Measurements from ENCODE around the gene MAP3K10. TPM values are rescaled to one million over a fixed set of nuclear protein-coding genes. Genes with fewer than 3 reads are reported as not detected.
A peak's percentile ranks its signal among the peaks of the same experiment; 100 is the strongest.

MAP3K10 gene
- total and polyA plus RNA-seq, 2 donors from 2014 or later: 15.0 to 17.3 TPM

DNA sequence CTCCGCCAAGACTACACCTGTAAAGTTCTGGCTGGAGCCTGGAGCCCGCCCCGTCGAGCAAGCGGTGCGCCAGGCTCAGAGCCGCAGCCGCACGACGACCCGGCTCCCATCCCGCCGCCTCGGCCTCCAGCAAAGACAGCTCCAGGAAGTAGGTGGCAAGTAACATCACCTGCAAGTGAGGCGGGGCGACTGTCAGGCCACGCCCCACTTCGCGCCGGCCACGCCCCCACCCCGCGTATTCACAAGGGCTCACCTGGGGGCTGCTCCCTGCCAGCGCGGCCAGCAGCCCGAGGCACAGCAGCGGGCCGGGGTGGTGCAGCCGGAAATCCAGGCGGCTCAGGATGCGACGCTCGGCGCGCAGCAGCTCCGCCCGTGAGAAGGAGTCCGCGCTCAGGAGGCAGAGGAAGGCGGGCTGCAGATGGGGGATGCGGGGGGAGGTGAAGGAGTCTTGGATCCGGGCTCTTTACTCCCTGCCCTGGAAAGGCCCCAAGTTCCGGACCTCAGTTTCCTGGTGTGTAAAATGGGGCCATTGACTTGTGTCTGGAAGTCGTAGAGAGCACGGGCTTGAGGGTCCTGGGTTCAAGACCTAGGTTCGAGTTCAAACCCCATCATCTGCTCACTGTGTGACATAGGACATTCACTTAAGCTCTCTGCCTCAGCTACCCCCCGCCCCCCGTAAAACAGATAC lies 32.1 kb downstream of the MAP3K10 start:
- no peak overlapping the region for H3K4me3 ChIP-seq (ENCODE audit: low read length in 3 of 3)
- H3K36me3 ChIP-seq (ENCODE audit: control insufficient read depth in 2 of 3, insufficient read depth in 3 of 3, low read length in 3 of 3): no peaks in the 10 kb centered on the region
- TF ChIP-seq, protein P1, sequence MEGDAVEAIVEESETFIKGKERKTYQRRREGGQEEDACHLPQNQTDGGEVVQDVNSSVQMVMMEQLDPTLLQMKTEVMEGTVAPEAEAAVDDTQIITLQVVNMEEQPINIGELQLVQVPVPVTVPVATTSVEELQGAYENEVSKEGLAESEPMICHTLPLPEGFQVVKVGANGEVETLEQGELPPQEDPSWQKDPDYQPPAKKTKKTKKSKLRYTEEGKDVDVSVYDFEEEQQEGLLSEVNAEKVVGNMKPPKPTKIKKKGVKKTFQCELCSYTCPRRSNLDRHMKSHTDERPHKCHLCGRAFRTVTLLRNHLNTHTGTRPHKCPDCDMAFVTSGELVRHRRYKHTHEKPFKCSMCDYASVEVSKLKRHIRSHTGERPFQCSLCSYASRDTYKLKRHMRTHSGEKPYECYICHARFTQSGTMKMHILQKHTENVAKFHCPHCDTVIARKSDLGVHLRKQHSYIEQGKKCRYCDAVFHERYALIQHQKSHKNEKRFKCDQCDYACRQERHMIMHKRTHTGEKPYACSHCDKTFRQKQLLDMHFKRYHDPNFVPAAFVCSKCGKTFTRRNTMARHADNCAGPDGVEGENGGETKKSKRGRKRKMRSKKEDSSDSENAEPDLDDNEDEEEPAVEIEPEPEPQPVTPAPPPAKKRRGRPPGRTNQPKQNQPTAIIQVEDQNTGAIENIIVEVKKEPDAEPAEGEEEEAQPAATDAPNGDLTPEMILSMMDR (IDR thresholded peaks at IDR 0.05; ENCODE audit: borderline replicate concordance, extremely low read depth, insufficient read depth): no peak
- intact Hi-C loops (cut with DNase I): loop anchor here (5.0 kb wide), 1 partner anchor 81 kb away; no protein-coding TSS in a partner anchor
- H3K4me1 ChIP-seq (ENCODE audit: control insufficient read depth in 2 of 3, insufficient read depth in 2 of 3, low read depth in 1 of 3, low read length in 3 of 3): no peaks in the 10 kb centered on the region
- peaks cover 16% of the 10 kb centered on the region for H3K27me3 ChIP-seq (ENCODE audit: control insufficient read depth, insufficient read depth, low read length)
- no peaks in the 10 kb centered on the region for H3K9me3 ChIP-seq (ENCODE audit: control insufficient read depth in 2 of 3, insufficient read depth in 1 of 3, low read length in 3 of 3)
- no peak for FAIRE-seq
- no peak overlapping the region for H3K27ac ChIP-seq (ENCODE audit: low read depth in 2 of 2, low read length in 2 of 2)
- H3K9ac ChIP-seq (ENCODE audit: low read length in 3 of 3): no peak overlapping the region
- peak in 1 of 5 donors; percentile 71 for DNase-seq

DNA sequence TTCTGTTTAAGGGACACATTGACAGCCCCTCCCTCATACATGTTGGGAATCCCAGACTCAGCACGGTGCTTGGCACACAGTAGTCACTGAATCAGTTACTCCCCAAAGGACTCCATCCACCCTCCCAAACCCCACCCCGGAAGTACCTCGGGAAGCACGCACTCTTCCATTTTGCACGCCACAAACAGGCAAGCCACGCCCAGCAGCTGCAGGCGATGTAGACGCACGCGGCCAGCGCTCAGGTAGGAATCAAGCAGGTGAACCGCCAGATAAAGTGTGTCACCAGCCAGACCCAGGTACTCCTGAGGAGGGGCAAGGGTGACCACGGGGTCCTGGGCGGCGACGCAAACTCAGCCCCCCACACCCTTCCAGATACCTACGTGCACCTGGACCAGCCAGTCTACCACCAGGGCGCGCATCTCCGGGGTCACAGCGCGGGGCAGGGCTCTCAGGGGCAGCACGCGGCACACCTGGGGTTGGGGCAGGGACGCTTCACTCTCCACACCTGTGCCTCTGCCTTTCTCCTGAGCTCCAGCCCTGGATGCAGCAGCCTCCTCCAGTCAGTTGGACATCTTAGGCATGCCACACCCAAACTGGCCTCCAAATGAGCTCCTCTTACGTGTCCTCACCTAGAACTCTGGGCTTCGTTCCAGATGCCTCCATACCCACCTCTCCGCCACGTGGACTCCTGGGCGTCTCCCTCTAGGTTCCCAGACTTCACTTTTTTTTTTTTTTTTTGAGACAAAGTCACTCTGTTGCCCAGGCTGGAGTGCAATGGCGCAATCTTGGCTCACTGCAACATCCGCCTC lies 33.3 kb downstream of the MAP3K10 start:
- H3K27me3 ChIP-seq (ENCODE audit: control insufficient read depth, insufficient read depth, low read length): peaks cover 13% of the 10 kb centered on the region
- H3K27ac ChIP-seq (ENCODE audit: low read depth in 2 of 2, low read length in 2 of 2): no peak overlapping the region
- H3K36me3 ChIP-seq (ENCODE audit: control insufficient read depth in 2 of 3, insufficient read depth in 3 of 3, low read length in 3 of 3): no peaks in the 10 kb centered on the region
- intact Hi-C loops (cut with DNase I): loop anchor here (5.0 kb wide), 1 partner anchor 82 kb away; no protein-coding TSS in a partner anchor
- H3K4me3 ChIP-seq (ENCODE audit: low read length in 3 of 3): no peak overlapping the region
- FAIRE-seq (no peak), DNase-seq (no peak)
- TF ChIP-seq, protein P1 (IDR thresholded peaks at IDR 0.05; ENCODE audit: borderline replicate concordance, extremely low read depth, insufficient read depth): no peak
- no peak overlapping the region for H3K9ac ChIP-seq (ENCODE audit: low read length in 3 of 3)
- H3K9me3 ChIP-seq (ENCODE audit: control insufficient read depth in 2 of 3, insufficient read depth in 1 of 3, low read length in 3 of 3): no peaks in the 10 kb centered on the region
- no peaks in the 10 kb centered on the region for H3K4me1 ChIP-seq (ENCODE audit: control insufficient read depth in 2 of 3, insufficient read depth in 2 of 3, low read depth in 1 of 3, low read length in 3 of 3)

DNA sequence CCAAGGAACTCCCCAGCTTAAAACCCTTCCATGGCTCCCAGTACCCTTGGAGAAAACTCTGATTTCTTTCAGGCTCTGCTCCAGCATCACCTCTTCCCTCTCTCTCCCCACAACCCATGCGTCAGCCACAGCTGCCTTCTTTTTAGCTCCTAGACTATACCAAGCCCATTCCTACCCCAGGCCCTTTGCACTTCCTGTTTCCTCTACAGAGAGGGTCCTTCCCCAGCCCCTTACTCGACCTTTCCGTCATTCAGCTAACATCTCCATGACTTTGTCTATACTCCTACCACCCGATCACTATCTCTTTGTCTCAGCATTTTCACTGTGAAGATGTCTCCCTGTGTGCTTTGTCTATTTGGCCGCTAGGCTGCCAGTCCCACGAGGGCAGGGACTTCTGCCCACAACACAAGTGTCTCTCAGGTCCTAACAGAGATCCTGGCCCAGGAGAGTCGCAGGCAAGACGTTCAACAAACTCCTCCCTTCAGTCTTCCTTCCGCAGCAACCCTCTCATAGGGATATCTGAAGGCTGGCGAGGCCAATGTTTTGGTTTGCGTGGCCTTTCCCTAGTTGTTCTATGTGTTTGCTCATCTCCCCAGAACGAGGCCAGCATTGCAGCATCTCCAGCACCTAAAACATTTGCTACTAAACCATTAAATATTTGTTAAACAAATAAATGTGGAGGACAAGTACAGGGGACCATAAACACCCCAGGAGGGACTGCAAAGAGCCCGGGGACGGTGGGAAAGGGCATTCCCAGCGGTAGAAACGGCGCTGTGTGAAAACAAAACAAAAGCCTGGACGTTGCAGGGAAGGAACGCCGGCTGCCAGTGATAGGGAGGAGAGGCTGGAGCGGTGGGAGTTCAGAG lies 34.4 kb downstream of the MAP3K10 start:
- intact Hi-C loops (cut with DNase I): no loop called here
- TF ChIP-seq, protein P1 (IDR thresholded peaks at IDR 0.05; ENCODE audit: borderline replicate concordance, extremely low read depth, insufficient read depth): no peak
- no peak for FAIRE-seq
- Histone ChIP-seq H3K4me1 (ENCODE audit: control insufficient read depth in 2 of 3, insufficient read depth in 2 of 3, low read depth in 1 of 3, low read length in 3 of 3) (no peaks in the 10 kb centered on the region), H3K9me3 (ENCODE audit: control insufficient read depth in 2 of 3, insufficient read depth in 1 of 3, low read length in 3 of 3) (no peaks in the 10 kb centered on the region), H3K27ac (ENCODE audit: low read depth in 2 of 2, low read length in 2 of 2) (no peak overlapping the region), H3K36me3 (ENCODE audit: control insufficient read depth in 2 of 3, insufficient read depth in 3 of 3, low read length in 3 of 3) (no peaks in the 10 kb centered on the region), H3K9ac (ENCODE audit: low read length in 3 of 3) (no peak overlapping the region), H3K4me3 (ENCODE audit: low read length in 3 of 3) (peak overlapping the region in 2 of 3 donors; percentile 4 to 26), H3K27me3 (ENCODE audit: control insufficient read depth, insufficient read depth, low read length) (peaks cover 8% of the 10 kb centered on the region)
- DNase-seq: peak in 1 of 5 donors; percentile 39
